ENCODE results near the gene AKAP6. TPM values are rescaled to one million over a fixed set of nuclear protein-coding genes. Genes with fewer than 3 reads are reported as not detected.

The AKAP6 gene
- total RNA-seq, 2 experiments from 2014 or later = 0.13 to 0.72 TPM

DNA sequence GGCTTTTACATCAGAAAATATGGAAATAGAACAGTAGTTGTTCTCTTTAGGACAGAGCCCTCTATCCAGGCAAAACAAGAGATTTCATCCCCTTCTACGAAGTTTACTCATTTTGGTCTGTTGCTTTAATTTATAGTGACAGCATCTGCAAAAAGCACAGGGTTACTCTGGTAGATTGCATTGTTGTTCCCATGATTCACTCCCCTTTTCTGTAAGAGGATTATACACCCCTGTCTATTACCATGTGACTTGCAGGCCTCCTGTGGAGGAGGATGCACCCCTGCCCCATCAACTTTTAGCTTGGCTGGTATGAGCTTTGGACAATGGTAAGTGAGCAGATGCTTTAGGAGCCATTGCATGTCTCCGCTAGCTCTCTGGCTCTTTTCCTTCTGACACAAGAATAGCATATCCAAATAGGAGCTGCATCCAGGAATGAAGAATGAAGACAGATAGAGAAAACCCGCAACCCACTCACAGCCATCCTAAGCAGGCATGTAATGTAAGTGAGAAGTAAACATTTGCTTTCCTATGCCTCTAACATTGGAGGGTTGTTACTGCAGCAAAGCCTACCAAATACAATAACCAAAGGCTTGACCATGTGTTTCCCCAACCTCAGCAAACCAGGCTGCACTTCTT is 304.2 kb downstream of the AKAP6 start:
- no peaks in the 10 kb centered on the region for H3K36me3 ChIP-seq (ENCODE audit: insufficient read depth, low read length)
- BruUV-seq (replicated peaks) = no TSS peak
- intact Hi-C loops (cut with micrococcal nuclease; ENCODE audit: unreplicated experiment) = no loop called here
- H3K79me2 ChIP-seq (ENCODE audit: insufficient read depth, low read depth, low read length) = no peaks in the 10 kb centered on the region
- CTCF ChIA-PET (ENCODE audit: unreplicated experiment) = no interaction called here
- no peak for DNase-seq (ENCODE audit: low spot score)
- no peak overlapping the region for H2AFZ ChIP-seq (ENCODE audit: low read length)
- no peaks in the 10 kb centered on the region for H4K20me1 ChIP-seq (ENCODE audit: insufficient read depth, low read length)
- H3K4me3 ChIP-seq (ENCODE audit: low read depth, low read length, poor library complexity, severe bottlenecking) = no peak overlapping the region
- no peaks in the 10 kb centered on the region for H3K9me2 ChIP-seq (ENCODE audit: insufficient read depth, low read length)
- no peaks in the 10 kb centered on the region for H3K4me1 ChIP-seq (ENCODE audit: insufficient read depth, low read length, poor library complexity, severe bottlenecking)
- H3K9me3 ChIP-seq (ENCODE audit: low read length) = no peaks in the 10 kb centered on the region
- no peak overlapping the region for H3K4me2 ChIP-seq (ENCODE audit: low read length)
- no peak overlapping the region for H3K27ac ChIP-seq (ENCODE audit: low read depth, low read length, poor library complexity, severe bottlenecking)
- POLR2A ChIA-PET = interaction anchor here (0.6 kb wide), 1 partner anchor 117 kb away, joined by 3 read pairs; no protein-coding TSS in a partner anchor
- TF ChIP-seq EZH2phosphoT487 (IDR thresholded peaks at IDR 0.05; ENCODE audit: borderline replicate concordance, low read depth, low read length) = no peak
- TF ChIP-seq, protein P1, sequence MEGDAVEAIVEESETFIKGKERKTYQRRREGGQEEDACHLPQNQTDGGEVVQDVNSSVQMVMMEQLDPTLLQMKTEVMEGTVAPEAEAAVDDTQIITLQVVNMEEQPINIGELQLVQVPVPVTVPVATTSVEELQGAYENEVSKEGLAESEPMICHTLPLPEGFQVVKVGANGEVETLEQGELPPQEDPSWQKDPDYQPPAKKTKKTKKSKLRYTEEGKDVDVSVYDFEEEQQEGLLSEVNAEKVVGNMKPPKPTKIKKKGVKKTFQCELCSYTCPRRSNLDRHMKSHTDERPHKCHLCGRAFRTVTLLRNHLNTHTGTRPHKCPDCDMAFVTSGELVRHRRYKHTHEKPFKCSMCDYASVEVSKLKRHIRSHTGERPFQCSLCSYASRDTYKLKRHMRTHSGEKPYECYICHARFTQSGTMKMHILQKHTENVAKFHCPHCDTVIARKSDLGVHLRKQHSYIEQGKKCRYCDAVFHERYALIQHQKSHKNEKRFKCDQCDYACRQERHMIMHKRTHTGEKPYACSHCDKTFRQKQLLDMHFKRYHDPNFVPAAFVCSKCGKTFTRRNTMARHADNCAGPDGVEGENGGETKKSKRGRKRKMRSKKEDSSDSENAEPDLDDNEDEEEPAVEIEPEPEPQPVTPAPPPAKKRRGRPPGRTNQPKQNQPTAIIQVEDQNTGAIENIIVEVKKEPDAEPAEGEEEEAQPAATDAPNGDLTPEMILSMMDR (conservative IDR thresholded peaks at IDR 0.05; ENCODE audit: low read length) = no peak

DNA sequence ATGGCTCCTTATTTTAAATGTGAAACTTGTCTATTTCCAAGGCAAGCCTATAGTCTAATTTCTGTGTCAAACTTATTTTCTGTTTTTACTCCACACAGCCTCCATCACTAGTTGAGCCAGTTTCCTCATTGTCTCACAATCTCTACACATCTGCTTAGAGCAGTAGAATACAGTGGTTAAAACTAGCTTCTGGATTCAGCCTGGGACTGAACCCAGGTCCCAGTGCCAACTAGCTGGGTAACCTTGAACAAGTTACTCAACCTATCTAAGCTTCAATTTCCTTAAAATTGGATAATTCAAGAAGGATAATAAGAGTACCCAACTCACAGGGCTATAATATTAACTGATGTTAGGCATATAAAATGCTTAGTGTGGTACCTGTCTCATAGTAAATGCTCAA is 304.8 kb downstream of the AKAP6 start:
- Histone ChIP-seq H3K79me2 (ENCODE audit: insufficient read depth, low read depth, low read length) (no peaks in the 10 kb centered on the region), H3K9me2 (ENCODE audit: insufficient read depth, low read length) (no peaks in the 10 kb centered on the region), H2AFZ (ENCODE audit: low read length) (no peak overlapping the region), H3K4me1 (ENCODE audit: insufficient read depth, low read length, poor library complexity, severe bottlenecking) (no peaks in the 10 kb centered on the region), H3K9me3 (ENCODE audit: low read length) (no peaks in the 10 kb centered on the region), H3K4me3 (ENCODE audit: low read depth, low read length, poor library complexity, severe bottlenecking) (no peak overlapping the region), H4K20me1 (ENCODE audit: insufficient read depth, low read length) (no peaks in the 10 kb centered on the region), H3K36me3 (ENCODE audit: insufficient read depth, low read length) (no peaks in the 10 kb centered on the region), H3K27ac (ENCODE audit: low read depth, low read length, poor library complexity, severe bottlenecking) (no peak overlapping the region), H3K4me2 (ENCODE audit: low read length) (no peak overlapping the region)
- BruUV-seq (replicated peaks) = no TSS peak
- ChIA-PET POLR2A (no interaction called here), CTCF (ENCODE audit: unreplicated experiment) (no interaction called here)
- DNase-seq (ENCODE audit: low spot score) = no peak
- intact Hi-C loops (cut with micrococcal nuclease; ENCODE audit: unreplicated experiment) = no loop called here
- TF ChIP-seq, protein P1 (conservative IDR thresholded peaks at IDR 0.05; ENCODE audit: low read length) = no peak
- no peak for TF ChIP-seq EZH2phosphoT487 (IDR thresholded peaks at IDR 0.05; ENCODE audit: borderline replicate concordance, low read depth, low read length)

DNA sequence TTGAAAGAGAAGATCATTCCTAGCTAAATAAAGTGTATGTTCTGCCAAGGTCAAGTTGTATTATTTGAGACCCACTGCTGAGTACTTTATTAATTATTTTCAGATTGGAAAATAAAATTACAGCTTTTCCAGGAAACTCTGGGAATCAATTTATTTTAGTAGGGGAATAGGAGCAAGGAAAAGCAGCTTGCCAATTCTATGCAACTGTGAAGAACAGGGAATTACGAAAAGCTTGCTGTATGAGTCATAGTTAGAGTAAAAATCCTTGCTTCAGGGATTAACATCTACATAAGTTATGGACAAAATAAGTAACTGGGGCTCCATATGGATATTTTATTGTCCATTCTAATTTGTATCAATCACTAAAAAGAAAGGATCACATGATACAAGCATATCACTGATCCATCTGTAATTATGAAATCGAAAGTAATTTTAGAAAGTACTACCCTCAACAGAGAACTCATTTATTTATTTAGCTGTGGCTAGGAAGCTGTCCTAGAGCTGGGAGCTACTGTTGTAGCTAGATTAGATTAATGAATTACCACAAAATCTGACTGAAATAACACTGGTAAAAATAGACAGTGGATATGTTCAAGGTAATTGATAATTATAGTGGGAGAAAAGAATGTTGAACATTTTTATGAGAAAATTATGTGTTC is 306.1 kb downstream of the AKAP6 start:
- H2AFZ ChIP-seq (ENCODE audit: low read length) = no peak overlapping the region
- POLR2A ChIA-PET = interaction anchor here (0.5 to 1.1 kb wide), 2 partner anchors 18 to 176 kb away, joined by 3 to 5 read pairs; no protein-coding TSS in a partner anchor
- CTCF ChIA-PET (ENCODE audit: unreplicated experiment) = no interaction called here

More for the DNA sequence above, 306.1 kb downstream of the AKAP6 start:
- no peak overlapping the region for H3K27ac ChIP-seq (ENCODE audit: low read depth, low read length, poor library complexity, severe bottlenecking)
- no peaks in the 10 kb centered on the region for H4K20me1 ChIP-seq (ENCODE audit: insufficient read depth, low read length)
- no peaks in the 10 kb centered on the region for H3K36me3 ChIP-seq (ENCODE audit: insufficient read depth, low read length)
- no peaks in the 10 kb centered on the region for H3K79me2 ChIP-seq (ENCODE audit: insufficient read depth, low read depth, low read length)
- H3K4me2 ChIP-seq (ENCODE audit: low read length) = no peak overlapping the region
- TF ChIP-seq EZH2phosphoT487 (IDR thresholded peaks at IDR 0.05; ENCODE audit: borderline replicate concordance, low read depth, low read length) = no peak
- TF ChIP-seq, protein P1 (conservative IDR thresholded peaks at IDR 0.05; ENCODE audit: low read length) = no peak
- intact Hi-C loops (cut with micrococcal nuclease; ENCODE audit: unreplicated experiment) = no loop called here
- no peaks in the 10 kb centered on the region for H3K9me2 ChIP-seq (ENCODE audit: insufficient read depth, low read length)
- no TSS peak for BruUV-seq (replicated peaks)
- no peaks in the 10 kb centered on the region for H3K4me1 ChIP-seq (ENCODE audit: insufficient read depth, low read length, poor library complexity, severe bottlenecking)
- no peaks in the 10 kb centered on the region for H3K9me3 ChIP-seq (ENCODE audit: low read length)
- no peak for DNase-seq (ENCODE audit: low spot score)
- H3K4me3 ChIP-seq (ENCODE audit: low read depth, low read length, poor library complexity, severe bottlenecking) = no peak overlapping the region

All from OCI-LY7 (cell line).